KMS-11 (cell line): Measurements from ENCODE around the gene BAZ1B.
"Not testable (repeated sequence)": the region's sequence is repeated elsewhere in the genome, so short reads cannot be mapped to it uniquely, and the experiment has no call there.

Experiments used
- H2AFZ ChIP-seq: fragments of 200-600 bp; sonication (generic); 2 replicates; pipeline ENCODE4 v1.6.1; 2016; ENCODE audit warnings: antibody characterized with exemption, mixed run types, low read depth
- H3K27ac ChIP-seq: fragments of 200-600 bp; sonication (generic); 2 replicates; pipeline ENCODE4 v1.6.1; 2016; ENCODE audit warnings: mild to moderate bottlenecking, mixed run types
- H3K27me3 ChIP-seq: fragments of 200-600 bp; sonication (generic); 2 replicates; pipeline ENCODE4 v1.6.1; 2017; ENCODE audit warnings: mild to moderate bottlenecking, low read depth, mixed run types, moderate library complexity; ENCODE audit not compliant: insufficient read depth
- H3K36me3 ChIP-seq: fragments of 200-600 bp; sonication (generic); 2 replicates; pipeline ENCODE4 v1.6.1; 2017; ENCODE audit warnings: mild to moderate bottlenecking, mixed run types; ENCODE audit not compliant: insufficient read depth
- H3K4me1 ChIP-seq: fragments of 200-600 bp; sonication (generic); 2 replicates; pipeline ENCODE4 v1.6.1; 2016; ENCODE audit warnings: mild to moderate bottlenecking, low read depth, mixed run types; ENCODE audit not compliant: poor library complexity, severe bottlenecking
- H3K4me2 ChIP-seq: fragments of 200-600 bp; sonication (generic); 2 replicates; pipeline ENCODE4 v1.7.0; 2016; ENCODE audit warnings: mild to moderate bottlenecking, mixed run types
- H3K4me3 ChIP-seq: fragments of 200-600 bp; sonication (generic); IDR thresholded peaks from 2 replicates; pipeline ENCODE4 v1.6.1; 2017; ENCODE audit warnings: low read depth, low read length, mixed read lengths; ENCODE audit not compliant: insufficient read depth
- H3K79me2 ChIP-seq: fragments of 200-600 bp; sonication (generic); 2 replicates; pipeline ENCODE4 v1.6.1; 2016; ENCODE audit warnings: low read depth, mixed run types; ENCODE audit not compliant: insufficient read depth
- H3K9ac ChIP-seq: fragments of 200-600 bp; sonication (generic); 2 replicates; pipeline ENCODE4 v1.6.1; 2016; ENCODE audit warnings: mild to moderate bottlenecking, mixed run types
- H4K20me1 ChIP-seq: fragments of 200-600 bp; sonication (generic); 2 replicates; pipeline ENCODE4 v1.6.1; 2016; ENCODE audit warnings: mild to moderate bottlenecking, mixed run types; ENCODE audit not compliant: insufficient read depth
- CTCF ChIP-seq: fragments of 200-600 bp; sonication (generic); conservative IDR thresholded peaks from 2 replicates; pipeline ENCODE4 v1.6.1; 2017; ENCODE audit warnings: low read depth, mild to moderate bottlenecking, antibody characterized with exemption, low read length, moderate library complexity, mixed read lengths

Gene BAZ1B

GRCh38 chr7:73541722-73542121 lies 19.6 kb upstream of the BAZ1B start:
- no peak overlapping the region for H2AFZ ChIP-seq
- H3K27me3 ChIP-seq: no peaks in the 10 kb centered on the region
- H3K4me3 ChIP-seq: no peak overlapping the region
- no peak overlapping the region for H3K27ac ChIP-seq
- H3K79me2 ChIP-seq: peaks cover 40% of the 10 kb centered on the region
- no peak for TF ChIP-seq CTCF
- peaks cover 32% of the 10 kb centered on the region; the same call in 1 of the 2 replicates for H3K36me3 ChIP-seq
- H4K20me1 ChIP-seq: 0 out of 2 replicates have a peak, but pooled peaks cover 5% of the 10 kb centered on the region
- H3K9ac ChIP-seq: no peak overlapping the region
- no peak overlapping the region for H3K4me2 ChIP-seq
- peaks cover 23% of the 10 kb centered on the region for H3K4me1 ChIP-seq

GRCh38 chr7:73539709-73540108 lies 17.6 kb upstream of the BAZ1B start:
- Histone ChIP-seq H3K4me1 (peaks cover 2% of the 10 kb centered on the region), H3K27me3 (no peaks in the 10 kb centered on the region), H3K79me2 (peaks cover 19% of the 10 kb centered on the region; the same call in 1 of the 2 replicates), H3K4me2 (no peak overlapping the region), H3K36me3 (peaks cover 32% of the 10 kb centered on the region; the same call in 1 of the 2 replicates), H4K20me1 (no peaks in the 10 kb centered on the region), H3K27ac (no peak overlapping the region), H3K4me3 (no peak overlapping the region), H2AFZ (no peak overlapping the region), H3K9ac (no peak overlapping the region)
- no peak for TF ChIP-seq CTCF

- not testable (repeated sequence) for H3K27me3 ChIP-seq, H3K27ac ChIP-seq, H3K4me3 ChIP-seq, H4K20me1 ChIP-seq, H3K9ac ChIP-seq, H3K79me2 ChIP-seq, H3K4me1 ChIP-seq, H2AFZ ChIP-seq, H3K4me2 ChIP-seq
- peaks cover 32% of the 10 kb centered on the region; the same call in 1 of the 2 replicates for H3K36me3 ChIP-seq
These were observed 16.4 kb upstream of the BAZ1B start for GRCh38 chr7:73538510-73538909.

GRCh38 chr7:73537051-73537450 lies 15.0 kb upstream of the BAZ1B start:
- no peaks in the 10 kb centered on the region for H4K20me1 ChIP-seq
- no peak overlapping the region for H3K9ac ChIP-seq
- peaks cover 4% of the 10 kb centered on the region; the same call in 1 of the 2 replicates for H3K79me2 ChIP-seq
- H3K27me3 ChIP-seq: no peaks in the 10 kb centered on the region
- no peak overlapping the region for H3K27ac ChIP-seq
- peaks cover 29% of the 10 kb centered on the region; the same call in 1 of the 2 replicates for H3K36me3 ChIP-seq
- TF ChIP-seq CTCF: no peak
- no peak overlapping the region for H3K4me3 ChIP-seq
- H3K4me2 ChIP-seq: no peak overlapping the region
- H3K4me1 ChIP-seq: no peaks in the 10 kb centered on the region
- H2AFZ ChIP-seq: no peak overlapping the region

DNA sequence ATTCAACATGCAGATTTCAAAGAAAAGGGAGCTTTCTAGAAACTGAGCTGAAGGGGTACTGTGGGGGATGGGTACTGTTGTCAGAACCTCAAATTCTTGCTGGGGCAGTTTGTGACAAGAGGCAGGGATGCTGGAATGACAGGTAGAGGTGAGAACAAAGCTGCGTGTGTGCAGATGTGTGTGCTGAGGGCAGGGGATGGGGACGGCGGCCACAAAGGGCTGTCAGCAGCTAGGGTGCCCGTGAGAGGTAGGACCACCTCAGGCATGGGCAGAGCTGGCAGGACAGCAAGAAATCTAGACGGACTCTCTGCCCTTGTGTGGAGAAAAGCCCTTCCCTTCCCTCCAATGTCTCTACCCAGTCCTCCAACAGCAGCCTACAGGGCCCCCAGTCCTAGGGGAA lies 14.4 kb upstream of the BAZ1B start:
- Histone ChIP-seq H2AFZ (no peak overlapping the region), H4K20me1 (no peaks in the 10 kb centered on the region), H3K4me1 (no peaks in the 10 kb centered on the region)

DNA sequence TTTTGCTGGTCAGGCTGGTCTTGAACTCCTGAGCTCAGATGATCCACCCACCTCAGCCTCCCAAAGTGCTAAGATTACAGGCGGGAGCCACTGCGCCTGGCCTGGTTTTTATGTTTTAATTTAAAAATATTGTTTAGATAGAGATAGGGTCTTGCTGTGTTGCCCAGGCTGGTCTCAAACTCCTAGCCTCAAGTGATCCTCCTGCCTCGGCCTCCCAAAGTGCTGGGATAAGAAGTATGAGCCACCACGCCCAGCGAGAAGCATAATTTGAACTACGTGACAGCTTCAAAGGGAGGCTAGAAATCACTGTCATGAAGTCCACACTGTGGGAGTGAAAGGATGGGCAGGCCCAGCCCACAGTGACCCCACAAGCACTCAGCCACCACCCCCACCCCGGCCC lies 13.8 kb upstream of the BAZ1B start:
- H2AFZ ChIP-seq, H3K4me2 ChIP-seq, H3K4me1 ChIP-seq, H4K20me1 ChIP-seq, H3K27me3 ChIP-seq, H3K79me2 ChIP-seq, H3K4me3 ChIP-seq, H3K27ac ChIP-seq, H3K9ac ChIP-seq: not testable (repeated sequence)
- H3K36me3 ChIP-seq: peaks cover 27% of the 10 kb centered on the region; the same call in 1 of the 2 replicates

More for the DNA sequence above, 14.4 kb upstream of the BAZ1B start:
- Histone ChIP-seq H3K27me3 (no peaks in the 10 kb centered on the region), H3K27ac (no peak overlapping the region), H3K36me3 (peaks cover 27% of the 10 kb centered on the region; the same call in 1 of the 2 replicates), H3K4me3 (no peak overlapping the region), H3K4me2 (no peak overlapping the region), H3K9ac (no peak overlapping the region), H3K79me2 (no peaks in the 10 kb centered on the region; the same call in 1 of the 2 replicates)
- TF ChIP-seq CTCF: no peak
